Measurements from ENCODE around the gene KCNE1.
"Not testable (repeated sequence)": the region's sequence is repeated elsewhere in the genome, so short reads cannot be mapped to it uniquely, and the experiment has no call there.

KCNE1 gene

GRCh38 chr21:34406676-34407075, 105.3 kb downstream of the KCNE1 start:
- not testable (repeated sequence) for DNase-seq

DNA sequence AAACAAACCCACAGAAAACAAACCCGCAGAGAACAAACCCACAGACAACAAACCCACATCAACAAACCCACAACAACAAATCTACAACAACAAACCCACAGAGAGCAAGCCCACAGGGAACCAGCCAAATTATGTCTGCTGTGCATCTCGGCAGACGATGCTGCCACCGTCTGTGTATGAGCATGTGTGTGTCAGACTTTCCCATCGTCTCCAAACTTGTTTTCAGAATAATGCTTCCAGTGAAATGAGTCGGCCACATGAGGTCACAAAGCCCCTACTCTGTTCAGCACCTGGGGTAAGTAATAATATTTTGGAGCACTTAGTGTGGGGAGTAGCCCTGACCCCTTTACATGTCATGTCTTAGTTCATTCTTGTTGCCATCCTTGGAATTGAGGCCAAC, 105.9 kb downstream of the KCNE1 start:
- not testable (repeated sequence) for DNase-seq

DNA sequence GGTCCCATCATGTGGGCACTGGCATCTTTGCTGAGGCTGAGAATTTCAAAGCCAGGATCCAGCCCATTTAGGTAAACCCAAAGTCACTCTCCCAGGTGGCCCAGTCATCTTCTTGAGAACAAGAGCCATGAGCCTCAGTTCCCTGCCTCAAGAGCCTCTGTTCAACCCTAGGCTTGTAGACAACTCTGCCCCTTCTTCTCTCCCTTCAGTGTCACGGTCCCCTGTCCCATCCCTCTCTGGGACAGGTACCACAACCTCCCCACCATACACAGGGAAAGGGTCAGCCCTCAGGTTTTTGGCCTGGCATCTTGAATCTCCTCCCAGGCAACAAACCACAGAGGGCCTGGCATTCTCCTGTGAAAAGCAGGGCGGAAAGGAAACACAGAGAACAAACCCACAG, 106.3 kb downstream of the KCNE1 start:
- DNase-seq, result not testable (repeated sequence)

- not testable (repeated sequence) for DNase-seq
These were observed 107.3 kb downstream of the KCNE1 start for GRCh38 chr21:34404742-34405141.

DNA sequence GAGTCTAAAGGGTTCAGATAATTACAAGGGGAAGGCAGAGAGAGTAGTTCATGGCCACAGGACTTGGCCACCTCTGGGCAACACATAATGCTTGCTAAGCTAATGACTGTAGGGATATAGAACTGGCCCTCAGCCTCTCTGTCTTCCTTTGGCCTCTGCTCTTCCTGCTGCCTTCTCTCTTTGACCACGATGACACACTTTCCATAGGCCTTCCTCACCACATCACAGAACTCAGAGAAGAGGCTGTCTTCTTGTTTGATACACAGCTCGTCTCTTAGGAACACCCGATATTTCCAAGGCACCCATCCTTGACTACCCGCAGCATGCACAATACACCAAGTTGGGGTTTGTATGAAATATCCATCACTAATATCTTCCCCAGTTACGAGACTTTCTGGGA, 111.5 kb downstream of the KCNE1 start:
- not testable (repeated sequence) for DNase-seq
